ENCODE measurements around the gene MRTFB.

DNA sequence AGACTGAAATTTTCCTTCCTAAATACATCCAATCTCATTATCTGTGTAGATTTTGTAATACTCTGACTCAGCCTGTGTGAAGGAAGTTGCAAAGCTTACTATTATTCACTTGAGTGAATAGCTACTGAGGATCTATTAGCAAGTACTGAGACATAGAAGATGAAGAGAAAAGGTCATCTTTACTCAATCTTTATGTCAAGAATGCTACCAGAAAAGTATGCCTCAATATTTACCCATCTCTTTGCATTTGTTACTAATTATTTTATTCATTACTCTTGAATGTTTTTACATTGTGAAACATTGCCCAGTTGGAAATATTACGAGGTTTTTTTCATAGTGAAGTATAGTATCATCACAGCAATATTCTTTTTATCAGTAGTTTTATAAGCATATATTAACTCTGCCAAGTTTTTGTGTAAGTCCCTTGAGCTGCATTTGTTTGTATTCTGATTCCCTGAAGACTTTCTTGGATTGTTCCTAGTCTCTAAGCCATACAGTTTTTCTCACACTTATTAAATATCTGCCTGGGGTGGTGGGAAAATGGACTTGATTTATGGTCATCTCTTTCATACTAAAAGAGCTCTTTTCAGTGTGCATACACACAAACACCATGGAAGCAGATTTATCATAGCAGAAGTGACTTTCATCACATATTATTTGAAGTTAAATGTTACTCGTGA lies 110.4 kb downstream of the MRTFB start:
- TF ChIP-seq, protein P1, sequence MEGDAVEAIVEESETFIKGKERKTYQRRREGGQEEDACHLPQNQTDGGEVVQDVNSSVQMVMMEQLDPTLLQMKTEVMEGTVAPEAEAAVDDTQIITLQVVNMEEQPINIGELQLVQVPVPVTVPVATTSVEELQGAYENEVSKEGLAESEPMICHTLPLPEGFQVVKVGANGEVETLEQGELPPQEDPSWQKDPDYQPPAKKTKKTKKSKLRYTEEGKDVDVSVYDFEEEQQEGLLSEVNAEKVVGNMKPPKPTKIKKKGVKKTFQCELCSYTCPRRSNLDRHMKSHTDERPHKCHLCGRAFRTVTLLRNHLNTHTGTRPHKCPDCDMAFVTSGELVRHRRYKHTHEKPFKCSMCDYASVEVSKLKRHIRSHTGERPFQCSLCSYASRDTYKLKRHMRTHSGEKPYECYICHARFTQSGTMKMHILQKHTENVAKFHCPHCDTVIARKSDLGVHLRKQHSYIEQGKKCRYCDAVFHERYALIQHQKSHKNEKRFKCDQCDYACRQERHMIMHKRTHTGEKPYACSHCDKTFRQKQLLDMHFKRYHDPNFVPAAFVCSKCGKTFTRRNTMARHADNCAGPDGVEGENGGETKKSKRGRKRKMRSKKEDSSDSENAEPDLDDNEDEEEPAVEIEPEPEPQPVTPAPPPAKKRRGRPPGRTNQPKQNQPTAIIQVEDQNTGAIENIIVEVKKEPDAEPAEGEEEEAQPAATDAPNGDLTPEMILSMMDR (IDR thresholded peaks at IDR 0.05), result no peak
- no peak for TF ChIP-seq POLR2A (IDR thresholded peaks at IDR 0.05)

Measured in testis (tissue), 2 donors.